BJ (cell line): ENCODE data around the gene ITM2C. TPM values are rescaled to one million over a fixed set of nuclear protein-coding genes. Genes with fewer than 3 reads are reported as not detected.

Experiments used
- CTCF ChIA-PET: fragments of 350-600 bp; formaldehyde crosslinking; extraction: SDS; loops from one replicate; lab custom pipeline; 2021; ENCODE audit warnings: antibody characterized with exemption, inconsistent platforms; lab: Yijun Ruan, JAX
- POLR2A ChIA-PET: fragments of 300-600 bp; sonication (Branson Sonifier 250); formaldehyde crosslinking; extraction: SDS; loops from one replicate; lab custom pipeline; 2021; ENCODE audit warnings: antibody characterized with exemption; lab: Charles Lee
- DNase-seq: peaks from one replicate; pipeline ENCODE4 v3.0.0-alpha.2; 2011; ENCODE audit warnings: low read depth
- H3K27me3 ChIP-seq: 2 replicates; pipeline ENCODE4 v1.6.0; 2011; ENCODE audit warnings: low read length; ENCODE audit not compliant: control insufficient read depth, insufficient read depth
- H3K36me3 ChIP-seq: 2 replicates; pipeline ENCODE4 v1.5.1; 2011; ENCODE audit warnings: low read length; ENCODE audit not compliant: control insufficient read depth, insufficient read depth
- H3K4me3 ChIP-seq: 2 replicates; pipeline ENCODE4 v1.5.1; 2011; ENCODE audit warnings: low read depth, mild to moderate bottlenecking, control low read depth, low read length
- polyA plus RNA-seq: library from polyadenylated mRNA; depleted of rRNA; stranded (reverse); fragments of >200 nt; gene quantifications from 2 replicates; pipeline ENCODE4 v1.2.3, GENCODE V29; 2011; rRNA removed
- TF ChIP-seq, protein P1 (sequence below): IDR thresholded peaks from 2 replicates; pipeline ENCODE4 v1.5.1; 2011; ENCODE audit warnings: low read depth, mild to moderate bottlenecking, control low read depth, inconsistent platforms, low read length, moderate library complexity; ENCODE audit not compliant: insufficient read depth

Gene ITM2C
- polyA plus RNA-seq, 1 experiment: 885 TPM

GRCh38 chr2:230927711-230928341 is 63.1 kb downstream of the ITM2C start:
- no peak overlapping the region for H3K4me3 ChIP-seq
- DNase-seq: no peak
- H3K36me3 ChIP-seq: no peaks in the 10 kb centered on the region
- ChIA-PET CTCF (interaction anchor here (0.9 kb wide), 1 partner anchor 81 kb away, joined by 3 read pairs; no protein-coding TSS in a partner anchor), POLR2A (no interaction called here)
- H3K27me3 ChIP-seq: peaks cover 2% of the 10 kb centered on the region
- TF ChIP-seq, protein P1, sequence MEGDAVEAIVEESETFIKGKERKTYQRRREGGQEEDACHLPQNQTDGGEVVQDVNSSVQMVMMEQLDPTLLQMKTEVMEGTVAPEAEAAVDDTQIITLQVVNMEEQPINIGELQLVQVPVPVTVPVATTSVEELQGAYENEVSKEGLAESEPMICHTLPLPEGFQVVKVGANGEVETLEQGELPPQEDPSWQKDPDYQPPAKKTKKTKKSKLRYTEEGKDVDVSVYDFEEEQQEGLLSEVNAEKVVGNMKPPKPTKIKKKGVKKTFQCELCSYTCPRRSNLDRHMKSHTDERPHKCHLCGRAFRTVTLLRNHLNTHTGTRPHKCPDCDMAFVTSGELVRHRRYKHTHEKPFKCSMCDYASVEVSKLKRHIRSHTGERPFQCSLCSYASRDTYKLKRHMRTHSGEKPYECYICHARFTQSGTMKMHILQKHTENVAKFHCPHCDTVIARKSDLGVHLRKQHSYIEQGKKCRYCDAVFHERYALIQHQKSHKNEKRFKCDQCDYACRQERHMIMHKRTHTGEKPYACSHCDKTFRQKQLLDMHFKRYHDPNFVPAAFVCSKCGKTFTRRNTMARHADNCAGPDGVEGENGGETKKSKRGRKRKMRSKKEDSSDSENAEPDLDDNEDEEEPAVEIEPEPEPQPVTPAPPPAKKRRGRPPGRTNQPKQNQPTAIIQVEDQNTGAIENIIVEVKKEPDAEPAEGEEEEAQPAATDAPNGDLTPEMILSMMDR: no peak

Other genes starting within 250 kb of the ITM2C start
- 23.6 and 44.3 TPM in 2 replicates for gene CAB39, start 152.1 kb upstream of the ITM2C start, polyA plus RNA-seq
- gene GPR55, start 60.3 kb downstream of the ITM2C start, polyA plus RNA-seq: not detected in 2 replicates
- gene SPATA3, start 131.2 kb downstream of the ITM2C start, polyA plus RNA-seq: not detected in 2 replicates
- gene C2orf72, start 172.6 kb downstream of the ITM2C start, polyA plus RNA-seq: 0.11 and 0.17 TPM in 2 replicates
- gene PSMD1, start 191.9 kb downstream of the ITM2C start, polyA plus RNA-seq: 153 and 206 TPM in 2 replicates